Stimulated activated naive CD8-positive, alpha-beta T cell treated with anti-CD3 and anti-CD28 coated beads, Interleukin-15, Interleukin-2, amounts not matched to agents 100 ng/mL and 50 ng/mL, for 24 hours (primary cell): ENCODE measurements around the gene MTERF1.
A peak's percentile ranks its signal among the peaks of the same experiment; 100 is the strongest.
"Not testable (repeated sequence)": the region's sequence is repeated elsewhere in the genome, so short reads cannot be mapped to it uniquely, and the experiment has no call there.

Experiments used
- H3K27ac Mint-ChIP-seq: one replicate; pipeline ENCODE4 v1.8.0; 2021; ENCODE audit warnings: mild to moderate bottlenecking, mixed read lengths
- H3K27me3 Mint-ChIP-seq: one replicate; pipeline ENCODE4 v1.8.0; 2021; ENCODE audit warnings: mixed read lengths
- H3K36me3 Mint-ChIP-seq: one replicate; pipeline ENCODE4 v1.8.0; 2021; ENCODE audit warnings: low read depth, mixed read lengths
- H3K4me1 Mint-ChIP-seq: one replicate; pipeline ENCODE4 v1.8.0; 2021; ENCODE audit warnings: low read depth, mixed read lengths
- H3K4me3 Mint-ChIP-seq: one replicate; pipeline ENCODE4 v1.8.0; 2021; ENCODE audit warnings: mild to moderate bottlenecking, mixed read lengths
- H3K9me3 Mint-ChIP-seq: one replicate; pipeline ENCODE4 v1.8.0; 2021; ENCODE audit warnings: mixed read lengths

The MTERF1 gene

GRCh38 chr7:91880413-91881241, at the start of gene MTERF1:
Gene MTERF1 (minus strand): TSS chr7:91880702. CDS start chr7:91880083, 619 bp downstream.
- Mint-ChIP-seq H3K36me3 (peaks cover 23% of the 10 kb centered on the region), H3K4me3 (peak within 1 kb of the TSS; percentile 92), H3K27me3 (no peaks in the 10 kb centered on the region), H3K4me1 (peaks cover 33% of the 10 kb centered on the region), H3K27ac (peak within 1 kb of the TSS; percentile 93), H3K9me3 (no peaks in the 10 kb centered on the region)

DNA sequence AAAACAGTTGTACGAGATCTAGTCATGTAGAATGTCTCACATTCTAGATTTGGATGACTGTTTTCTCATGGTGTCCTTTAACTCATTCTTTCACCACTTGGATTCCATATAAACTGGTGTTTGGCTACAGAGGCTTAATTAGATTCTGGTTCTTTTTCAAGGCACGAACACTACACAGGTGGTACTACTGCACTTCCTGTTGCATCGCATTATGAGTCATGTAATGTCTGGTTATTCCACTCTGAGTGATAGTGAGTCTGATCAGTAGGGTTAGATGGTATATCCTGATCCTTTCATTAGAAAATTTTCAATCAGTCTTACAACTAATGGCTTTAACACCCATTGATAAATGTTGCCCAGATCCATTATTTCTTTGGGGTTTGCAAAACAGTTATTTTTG, 49.0 kb upstream of the MTERF1 start:
- H3K36me3 Mint-ChIP-seq = no peaks in the 10 kb centered on the region
- H3K4me1 Mint-ChIP-seq = peaks cover 9% of the 10 kb centered on the region
- H3K27me3 Mint-ChIP-seq = peaks cover 19% of the 10 kb centered on the region
- H3K4me3 Mint-ChIP-seq = no peak overlapping the region
- H3K27ac Mint-ChIP-seq = no peak overlapping the region
- H3K9me3 Mint-ChIP-seq = no peaks in the 10 kb centered on the region

DNA sequence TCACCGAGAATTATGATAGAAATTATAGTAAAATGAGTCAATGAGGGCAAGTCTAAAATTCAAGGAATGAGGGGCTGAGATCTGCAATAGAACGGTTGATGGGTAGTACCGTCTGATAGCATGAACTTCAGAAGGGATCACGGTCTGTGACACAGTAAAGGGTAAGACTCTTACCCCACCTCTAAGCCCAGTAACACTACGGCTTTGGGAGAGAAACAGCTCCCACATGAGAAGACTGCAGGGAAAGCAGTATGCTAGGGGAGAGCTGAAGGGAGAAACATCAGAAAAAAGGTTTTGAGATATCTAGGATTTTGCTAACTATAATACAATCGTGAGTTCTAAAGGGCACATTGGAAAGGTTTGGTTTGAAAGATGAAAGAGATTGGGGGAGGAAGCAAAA, 47.4 kb upstream of the MTERF1 start:
- Mint-ChIP-seq H3K4me3 (no peak overlapping the region), H3K27ac (no peak overlapping the region), H3K36me3 (no peaks in the 10 kb centered on the region), H3K9me3 (no peaks in the 10 kb centered on the region), H3K27me3 (peaks cover 24% of the 10 kb centered on the region), H3K4me1 (peaks cover 9% of the 10 kb centered on the region)

DNA sequence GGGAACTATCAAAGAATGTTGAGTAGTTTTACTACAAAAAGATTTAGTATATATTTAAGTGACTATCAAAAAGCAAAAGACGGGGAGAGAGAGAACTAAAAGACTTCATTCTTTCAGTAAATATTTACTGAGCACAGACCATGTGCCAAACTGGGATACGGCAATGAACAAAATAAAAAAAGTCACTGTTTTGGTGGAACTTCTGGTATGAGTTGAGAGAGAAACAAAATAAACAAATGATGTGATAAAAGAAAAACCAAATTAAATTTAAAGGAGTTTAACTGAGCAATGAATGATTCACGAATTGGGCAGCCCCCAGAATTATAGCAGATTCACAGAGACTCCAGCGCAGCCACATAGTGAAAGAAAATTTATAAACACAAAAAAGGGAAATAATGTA, 42.4 kb upstream of the MTERF1 start:
- Mint-ChIP-seq H3K27me3 (peaks cover 27% of the 10 kb centered on the region), H3K36me3 (no peaks in the 10 kb centered on the region), H3K9me3 (no peaks in the 10 kb centered on the region), H3K4me1 (no peaks in the 10 kb centered on the region), H3K27ac (no peak overlapping the region), H3K4me3 (no peak overlapping the region)

GRCh38 chr7:91918356-91918755, 37.9 kb upstream of the MTERF1 start:
- Mint-ChIP-seq H3K4me1 (no peaks in the 10 kb centered on the region), H3K36me3 (no peaks in the 10 kb centered on the region), H3K27me3 (peaks cover 3% of the 10 kb centered on the region), H3K4me3 (no peak overlapping the region), H3K27ac (no peak overlapping the region), H3K9me3 (no peaks in the 10 kb centered on the region)

DNA sequence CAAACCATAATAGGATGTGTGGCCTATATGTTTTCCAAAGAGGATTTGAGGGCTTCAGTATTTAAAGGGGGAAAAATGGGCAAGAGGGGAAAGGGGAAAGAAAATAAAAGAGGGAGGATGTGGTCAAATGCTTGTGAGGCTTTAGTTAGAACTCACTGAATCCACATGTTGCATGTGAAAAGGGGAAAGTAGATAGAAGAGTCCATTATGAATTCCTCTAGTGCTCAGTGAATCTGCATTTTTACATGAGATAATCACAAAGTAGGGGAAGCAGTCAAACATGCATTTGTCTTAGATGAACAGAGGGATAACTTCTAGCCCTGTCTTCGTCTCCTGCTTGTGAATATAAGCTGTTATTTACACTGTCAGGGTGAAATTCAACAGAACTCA, 35.5 kb upstream of the MTERF1 start:
- H3K9me3 Mint-ChIP-seq = no peaks in the 10 kb centered on the region

DNA sequence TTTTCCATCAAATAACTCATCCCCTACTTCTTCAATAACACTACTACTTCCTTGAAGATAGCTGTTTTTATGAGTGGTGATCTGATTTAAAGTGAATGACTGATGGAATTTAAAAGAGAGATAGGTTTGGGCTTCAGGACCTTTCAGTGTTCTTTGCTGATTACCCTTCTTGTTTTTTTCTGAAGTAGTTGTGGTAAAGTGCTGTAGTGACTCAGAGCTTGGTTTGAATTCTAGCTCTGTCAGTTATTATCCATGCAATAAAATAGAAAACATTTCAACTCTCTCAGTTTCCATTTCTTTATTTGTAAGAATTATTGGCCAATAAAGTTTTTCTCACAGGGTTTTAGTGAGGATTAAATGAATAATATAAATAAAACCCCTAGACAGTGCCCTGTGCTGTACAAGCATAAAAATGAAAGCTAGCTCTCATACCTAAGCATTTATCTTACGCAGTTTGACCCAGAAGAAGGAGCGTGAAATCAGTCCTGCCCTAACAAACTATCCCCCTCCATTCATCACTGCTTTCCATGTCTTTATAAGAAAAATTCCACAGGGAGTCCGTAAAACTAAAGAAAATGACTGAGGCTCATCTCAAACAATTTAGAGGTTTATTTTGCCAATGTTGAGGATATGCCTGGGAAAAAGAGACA, 35.0 kb upstream of the MTERF1 start:
- Mint-ChIP-seq H3K4me3 (no peak overlapping the region), H3K27ac (no peak overlapping the region), H3K4me1 (no peaks in the 10 kb centered on the region)

More for the DNA sequence above, 35.5 kb upstream of the MTERF1 start:
- Mint-ChIP-seq H3K27me3 (peaks cover 3% of the 10 kb centered on the region), H3K4me1 (no peaks in the 10 kb centered on the region), H3K27ac (no peak overlapping the region), H3K4me3 (no peak overlapping the region), H3K36me3 (no peaks in the 10 kb centered on the region)

GRCh38 chr7:91913612-91914011, 33.1 kb upstream of the MTERF1 start:
- no peaks in the 10 kb centered on the region for H3K9me3 Mint-ChIP-seq
- peaks cover 4% of the 10 kb centered on the region for H3K27me3 Mint-ChIP-seq
- H3K4me3 Mint-ChIP-seq = no peak overlapping the region
- no peaks in the 10 kb centered on the region for H3K36me3 Mint-ChIP-seq
- no peak overlapping the region for H3K27ac Mint-ChIP-seq
- no peaks in the 10 kb centered on the region for H3K4me1 Mint-ChIP-seq

More for the DNA sequence above, 35.0 kb upstream of the MTERF1 start:
- no peaks in the 10 kb centered on the region for H3K36me3 Mint-ChIP-seq
- H3K27me3 Mint-ChIP-seq = peaks cover 3% of the 10 kb centered on the region
- no peaks in the 10 kb centered on the region for H3K9me3 Mint-ChIP-seq

- no peaks in the 10 kb centered on the region for H3K4me1 Mint-ChIP-seq
- H3K27me3 Mint-ChIP-seq = peaks cover 4% of the 10 kb centered on the region
- H3K36me3 Mint-ChIP-seq = no peaks in the 10 kb centered on the region
- H3K4me3 Mint-ChIP-seq = no peak overlapping the region
- no peaks in the 10 kb centered on the region for H3K9me3 Mint-ChIP-seq
- no peak overlapping the region for H3K27ac Mint-ChIP-seq
These were observed 32.0 kb upstream of the MTERF1 start for GRCh38 chr7:91912494-91912893.

- Mint-ChIP-seq H3K27ac (no peak overlapping the region), H3K9me3 (no peaks in the 10 kb centered on the region), H3K4me1 (no peaks in the 10 kb centered on the region), H3K4me3 (no peak overlapping the region), H3K27me3 (peaks cover 8% of the 10 kb centered on the region), H3K36me3 (no peaks in the 10 kb centered on the region)
These were observed 30.6 kb upstream of the MTERF1 start for GRCh38 chr7:91911121-91911520.

- Mint-ChIP-seq H3K36me3 (no peaks in the 10 kb centered on the region), H3K27ac (no peak overlapping the region), H3K9me3 (no peaks in the 10 kb centered on the region), H3K27me3 (peaks cover 8% of the 10 kb centered on the region), H3K4me3 (no peak overlapping the region), H3K4me1 (no peaks in the 10 kb centered on the region)
These were observed 29.7 kb upstream of the MTERF1 start for GRCh38 chr7:91910171-91910570.

- H3K36me3 Mint-ChIP-seq = no peaks in the 10 kb centered on the region
- no peak overlapping the region for H3K4me3 Mint-ChIP-seq
- no peaks in the 10 kb centered on the region for H3K9me3 Mint-ChIP-seq
- H3K4me1 Mint-ChIP-seq = no peaks in the 10 kb centered on the region
- peaks cover 5% of the 10 kb centered on the region for H3K27me3 Mint-ChIP-seq
- no peak overlapping the region for H3K27ac Mint-ChIP-seq
These were observed 19.1 kb upstream of the MTERF1 start for GRCh38 chr7:91899563-91899962.

DNA sequence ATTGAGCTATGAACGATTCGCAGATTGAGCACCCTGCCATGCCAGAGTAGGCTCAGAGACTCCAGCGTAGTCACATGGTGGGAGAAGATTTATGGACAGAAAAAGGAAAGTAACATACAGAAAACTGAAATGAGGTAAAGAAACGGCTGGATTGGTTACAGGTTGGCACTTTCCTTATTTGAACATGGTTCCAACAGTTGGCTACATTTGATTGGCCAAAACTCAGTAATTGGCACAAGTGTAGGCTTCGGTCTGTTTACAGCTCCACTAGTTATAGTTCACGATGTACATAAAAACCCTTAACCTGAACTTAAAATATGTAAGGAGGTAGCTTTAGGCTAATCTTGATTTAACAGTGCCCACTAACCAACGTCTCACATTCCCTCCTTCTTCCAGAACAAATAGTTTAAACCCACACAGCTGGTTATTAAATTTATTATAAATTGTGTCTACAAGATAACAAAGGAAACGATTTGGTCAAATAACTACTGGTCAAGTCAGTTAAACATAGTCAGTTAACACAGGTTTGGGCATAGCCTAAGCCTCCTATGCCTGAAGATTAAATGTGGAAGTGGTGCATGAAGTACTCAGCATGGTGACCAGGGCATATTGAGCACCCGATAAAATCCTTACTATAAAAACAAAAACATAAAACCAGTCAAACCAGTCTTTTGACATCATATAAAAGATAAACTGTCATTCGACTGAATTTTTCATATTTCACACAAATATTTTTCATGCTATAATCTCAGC, 17.9 kb upstream of the MTERF1 start:
- no peak overlapping the region for H3K4me3 Mint-ChIP-seq
- H3K36me3 Mint-ChIP-seq = no peaks in the 10 kb centered on the region
- no peak overlapping the region for H3K27ac Mint-ChIP-seq
- no peaks in the 10 kb centered on the region for H3K9me3 Mint-ChIP-seq
- H3K27me3 Mint-ChIP-seq = peaks cover 5% of the 10 kb centered on the region
- H3K4me1 Mint-ChIP-seq = no peaks in the 10 kb centered on the region

DNA sequence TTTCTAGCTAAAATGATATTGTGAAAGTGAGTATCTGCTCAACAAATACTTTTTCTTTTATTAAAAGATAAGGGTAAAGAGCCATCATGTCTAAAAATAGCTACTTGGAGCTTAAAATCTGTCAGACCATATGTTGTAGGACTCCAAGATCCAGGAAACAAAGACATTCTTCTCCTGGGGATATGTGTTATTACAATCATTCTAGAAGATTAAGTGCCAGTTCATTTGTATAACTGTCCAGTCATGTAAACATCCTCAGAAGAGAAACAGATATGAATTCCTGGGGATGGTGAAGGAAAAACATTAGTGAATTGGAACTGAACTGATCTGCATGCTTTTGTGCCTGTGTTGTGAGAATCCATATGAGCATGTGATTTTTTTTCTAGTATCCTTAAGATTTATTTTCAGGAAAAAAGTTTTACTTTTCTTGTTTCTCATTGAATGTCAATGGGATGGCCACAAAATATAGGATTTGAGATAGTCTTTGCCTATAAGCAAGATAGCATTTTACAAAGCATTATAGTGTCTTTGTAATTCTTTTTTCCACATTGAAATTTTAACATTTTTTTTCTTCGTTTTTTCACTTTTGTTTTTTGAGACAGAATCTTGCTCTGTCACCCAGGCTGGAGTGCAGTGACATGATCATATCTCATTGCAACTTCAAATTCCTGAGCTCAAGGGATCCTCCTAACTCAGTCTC, 14.4 kb upstream of the MTERF1 start:
- H3K4me3 Mint-ChIP-seq = no peak overlapping the region
- no peaks in the 10 kb centered on the region for H3K4me1 Mint-ChIP-seq
- no peaks in the 10 kb centered on the region for H3K36me3 Mint-ChIP-seq
- H3K9me3 Mint-ChIP-seq = no peaks in the 10 kb centered on the region
- H3K27ac Mint-ChIP-seq = no peak overlapping the region
- H3K27me3 Mint-ChIP-seq = peaks cover 5% of the 10 kb centered on the region

DNA sequence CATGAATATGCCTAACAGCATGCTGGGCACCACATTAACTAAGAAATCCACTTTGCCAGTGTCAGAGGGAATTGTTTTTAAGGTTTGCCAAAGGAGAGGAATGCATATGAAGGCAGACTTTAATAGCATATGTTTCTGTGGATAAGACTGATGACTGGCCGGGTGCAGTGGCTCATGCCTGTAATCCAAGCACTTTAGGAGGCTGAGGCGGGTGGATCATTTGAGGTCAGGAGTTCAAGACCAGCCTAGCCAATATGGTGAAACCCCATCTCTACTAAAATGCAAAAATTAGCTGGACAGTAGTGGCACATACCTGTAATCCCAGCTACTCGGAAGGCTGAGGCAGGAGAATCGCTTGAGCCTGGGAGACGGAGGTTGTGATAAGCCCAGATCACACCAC, 13.2 kb upstream of the MTERF1 start:
- H3K4me1 Mint-ChIP-seq, H3K4me3 Mint-ChIP-seq, H3K36me3 Mint-ChIP-seq, H3K27me3 Mint-ChIP-seq, H3K27ac Mint-ChIP-seq, H3K9me3 Mint-ChIP-seq: not testable (repeated sequence)
